Tongue (tissue), 2 donors: ENCODE data around the gene KIF1A. TPM values are rescaled to one million over a fixed set of nuclear protein-coding genes. Genes with fewer than 3 reads are reported as not detected.

Source experiments
- DNase-seq: peaks from one replicate; pipeline ENCODE4 v3.0.0-alpha.2; 2015
- total RNA-seq: library from RNA; depleted of rRNA; stranded (reverse); fragments of >200 nt; gene quantifications from one replicate; pipeline ENCODE4 v1.2.3, GENCODE V29; 2014

KIF1A gene
- total RNA-seq, 1 donor from 2014 or later, result 8.9 TPM

GRCh38 chr2:240767341-240767740 is 52.7 kb downstream of the KIF1A start:
- no peak for DNase-seq

- no peak for DNase-seq
Measured at GRCh38 chr2:240766072-240766471, 53.9 kb downstream of the KIF1A start.

- DNase-seq, result no peak
Measured at GRCh38 chr2:240765007-240765406, 55.0 kb downstream of the KIF1A start.

- DNase-seq, result no peak
Measured at GRCh38 chr2:240764605-240765004, 55.4 kb downstream of the KIF1A start.

GRCh38 chr2:240762971-240763370 is 57.0 kb downstream of the KIF1A start:
- DNase-seq, result no peak

DNA sequence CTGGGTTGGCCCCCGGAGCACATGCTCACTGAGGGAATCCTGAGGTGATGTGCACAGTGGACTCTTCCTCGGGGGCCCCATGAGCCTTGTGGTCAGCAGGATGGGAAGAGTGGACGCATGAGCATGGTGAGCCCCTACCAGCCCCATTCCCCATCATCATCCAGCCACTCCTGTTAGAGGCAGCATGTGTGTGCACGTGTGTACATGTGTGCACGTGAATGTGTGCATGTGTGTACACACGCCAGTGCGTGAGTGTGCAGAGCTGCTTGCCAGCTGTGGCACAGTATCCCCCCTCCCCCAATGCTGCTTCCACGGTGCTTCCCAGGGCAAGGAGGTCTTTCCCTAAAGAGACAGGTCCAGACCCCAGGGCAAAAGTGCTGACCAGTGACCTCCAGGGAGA is 57.8 kb downstream of the KIF1A start:
- no peak for DNase-seq

- DNase-seq, result no peak
Measured at GRCh38 chr2:240760576-240761246, 59.3 kb downstream of the KIF1A start.

- no peak for DNase-seq
Measured at GRCh38 chr2:240760121-240760520, 59.9 kb downstream of the KIF1A start.

DNA sequence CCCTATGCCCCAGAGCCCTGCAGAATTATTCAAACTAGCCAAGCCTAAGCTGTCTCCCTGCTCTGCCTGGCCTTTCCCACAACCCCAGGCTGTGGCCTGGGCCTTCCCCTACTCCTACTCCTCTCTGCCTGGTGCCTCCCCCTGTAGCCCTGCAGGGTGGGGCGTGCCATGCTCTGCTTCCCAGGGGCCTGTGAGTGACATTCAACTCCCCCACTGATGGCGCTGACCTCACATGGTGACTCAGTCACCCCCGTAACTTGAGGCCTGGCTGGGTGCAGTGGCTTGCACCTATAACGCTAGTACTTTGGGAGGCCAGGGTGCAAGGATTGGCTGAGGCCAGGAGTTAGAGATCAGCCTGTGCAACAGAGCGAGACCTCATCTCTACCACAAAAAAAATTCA is 60.6 kb downstream of the KIF1A start:
- no peak for DNase-seq

DNA sequence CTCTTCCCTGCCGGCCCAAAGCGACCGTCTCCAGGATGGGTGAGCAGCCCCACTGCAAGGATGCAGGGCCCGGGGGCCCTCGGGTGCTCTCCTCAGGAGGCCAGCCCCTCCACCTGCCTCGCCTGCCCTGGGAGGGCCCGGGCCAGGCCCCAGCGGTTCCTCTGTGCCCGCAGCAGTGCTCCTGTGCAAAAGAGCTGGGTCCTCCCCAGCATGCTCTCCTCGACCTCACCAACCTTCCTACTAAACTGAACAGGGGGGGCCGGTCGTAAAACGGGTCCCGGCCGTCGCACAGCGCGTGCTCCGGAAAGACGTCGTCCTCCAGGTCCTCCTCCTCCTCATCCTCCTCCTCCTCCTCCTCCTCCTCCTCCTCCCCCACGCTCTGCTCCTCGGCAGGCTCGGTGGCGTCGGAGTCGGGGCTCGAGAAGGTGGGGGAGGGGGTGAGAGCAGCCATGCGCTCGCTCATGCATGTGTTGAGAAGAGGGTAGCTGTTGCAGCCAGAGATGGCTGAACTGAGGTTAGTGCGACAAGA is 62.9 kb downstream of the KIF1A start:
- no peak for DNase-seq

GRCh38 chr2:240752209-240752608 is 67.8 kb downstream of the KIF1A start:
- DNase-seq, result no peak

GRCh38 chr2:240750409-240750808 is 69.6 kb downstream of the KIF1A start:
- DNase-seq, result no peak

GRCh38 chr2:240749516-240749915 is 70.5 kb downstream of the KIF1A start:
- DNase-seq, result no peak

GRCh38 chr2:240747256-240747655 is 72.8 kb downstream of the KIF1A start:
- no peak for DNase-seq

GRCh38 chr2:240746671-240747070 is 73.3 kb downstream of the KIF1A start:
- DNase-seq, result no peak

DNA sequence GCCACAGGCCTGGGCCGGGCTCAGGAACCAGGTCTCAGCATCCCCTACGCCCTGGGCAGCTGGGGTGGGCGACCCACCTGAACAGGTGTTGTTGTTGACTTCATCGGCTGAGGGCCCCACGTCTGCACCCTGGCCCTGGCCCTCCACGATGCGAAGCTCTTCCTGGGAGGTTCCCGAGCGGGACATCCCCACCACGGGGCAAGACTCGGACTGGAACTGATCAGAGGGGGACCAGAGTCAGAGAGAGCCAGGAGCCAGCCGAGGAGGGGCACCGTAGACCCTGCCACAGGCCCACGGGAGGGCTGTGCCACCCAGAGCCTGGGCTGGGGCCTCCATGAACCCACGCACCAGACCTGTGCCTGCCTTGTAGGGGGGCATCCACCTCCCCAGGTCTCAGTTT is 74.1 kb downstream of the KIF1A start:
- no peak for DNase-seq

DNA sequence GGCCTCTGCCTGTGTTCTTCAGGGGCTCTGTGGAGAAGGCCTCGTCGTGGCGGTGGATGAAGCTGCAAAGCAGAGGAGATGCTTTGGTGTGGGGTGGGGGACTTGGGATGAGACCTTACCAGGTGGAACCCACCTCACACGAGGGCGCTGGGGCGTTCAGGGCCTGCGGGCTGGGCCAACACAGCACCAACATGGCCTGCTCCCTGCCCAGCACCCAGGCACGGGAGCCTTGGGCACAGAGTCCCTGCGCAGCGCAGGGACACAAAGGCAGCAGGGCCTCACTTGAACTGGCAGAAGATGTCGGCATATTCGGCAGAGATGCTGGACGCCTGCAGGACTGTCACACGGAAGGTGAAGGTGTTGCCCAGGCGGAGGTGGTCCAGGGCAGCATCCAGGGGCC is 74.6 kb downstream of the KIF1A start:
- DNase-seq, result no peak

DNA sequence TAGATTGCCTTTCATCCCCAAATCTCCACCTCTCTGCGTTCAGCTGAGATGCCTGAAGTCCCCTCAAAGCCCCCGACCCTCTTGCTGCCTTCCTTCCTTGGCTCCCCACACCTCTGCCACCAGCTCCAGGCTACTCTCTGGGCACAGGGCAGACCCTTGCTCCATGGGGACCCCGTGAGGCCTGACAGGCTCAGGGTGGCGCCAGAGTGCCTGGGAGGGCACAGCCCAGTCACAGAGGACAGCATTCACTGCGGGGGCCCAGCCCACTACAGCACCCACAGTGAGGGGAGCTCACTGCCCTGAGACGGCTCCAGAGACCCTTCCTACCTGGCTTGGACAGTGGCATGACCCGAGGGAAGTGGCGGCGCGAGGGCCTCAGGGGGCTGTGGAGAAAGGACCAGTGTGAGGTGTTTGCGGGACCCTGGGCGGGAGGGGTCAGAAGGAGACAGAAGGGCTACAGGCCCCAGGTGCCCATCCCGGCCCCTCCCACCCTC is 77.4 kb downstream of the KIF1A start:
- no peak for DNase-seq

DNA sequence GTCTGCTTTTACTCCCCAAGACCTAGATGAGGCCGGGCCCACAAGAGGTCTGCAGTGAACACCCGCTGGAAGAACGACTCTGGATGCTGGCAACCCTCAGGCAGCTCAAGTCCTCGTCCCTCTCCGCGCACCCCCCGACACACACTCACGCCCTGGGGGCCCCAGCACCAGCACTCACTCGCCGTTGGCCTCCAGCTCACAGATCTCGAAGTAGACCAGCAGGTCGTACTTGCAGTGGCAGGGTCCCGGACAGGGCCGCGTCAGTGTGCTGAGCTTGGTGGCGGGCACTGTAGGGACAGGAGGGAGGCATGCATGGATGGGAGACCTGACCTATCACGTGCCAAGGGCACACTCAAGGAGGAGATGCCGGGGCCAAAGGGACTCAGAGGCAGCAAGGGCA is 78.9 kb downstream of the KIF1A start:
- no peak for DNase-seq

DNA sequence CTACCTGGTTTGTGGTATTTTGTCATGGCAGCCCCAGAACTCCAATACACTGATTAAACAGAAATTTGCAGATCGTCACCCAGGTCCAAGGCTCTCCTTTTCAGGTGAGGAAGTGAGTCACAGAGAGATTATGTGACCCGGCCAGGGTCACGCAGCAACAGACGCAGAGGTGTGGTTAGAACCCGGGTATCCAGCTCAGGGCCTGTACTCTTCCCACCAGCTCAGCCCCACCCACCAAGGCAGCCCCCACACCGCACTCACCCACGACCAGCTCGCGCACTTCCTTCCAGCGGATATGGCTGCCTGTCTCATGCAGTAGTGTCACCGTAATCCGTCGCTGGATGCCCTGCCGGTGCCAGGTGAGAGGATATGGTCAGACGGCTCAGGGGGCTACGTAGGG is 80.2 kb downstream of the KIF1A start:
- no peak for DNase-seq

GRCh38 chr2:240737958-240738357 is 82.1 kb downstream of the KIF1A start:
- DNase-seq, result no peak

DNA sequence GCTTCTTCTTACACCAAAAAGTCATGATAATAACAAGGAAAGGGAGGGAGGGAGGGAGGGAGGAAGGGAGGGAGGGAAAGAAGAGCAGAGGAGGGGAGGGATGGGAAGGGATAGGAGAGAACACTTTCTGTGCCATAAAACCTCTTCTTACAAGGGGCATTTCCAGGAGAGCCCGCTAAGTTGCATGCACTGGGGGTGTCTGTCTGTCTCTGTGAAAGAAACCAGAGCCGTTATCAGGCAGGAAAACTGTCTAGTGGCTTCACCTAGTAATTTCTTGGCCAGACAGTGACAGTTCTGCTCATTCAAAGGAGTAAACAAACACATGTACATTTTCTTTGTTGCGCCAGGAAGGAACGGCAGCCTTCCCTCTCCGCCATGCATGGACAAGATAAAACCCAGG is 82.5 kb downstream of the KIF1A start:
- peak; percentile 78 for DNase-seq

GRCh38 chr2:240736281-240737250 is 83.5 kb downstream of the KIF1A start:
- DNase-seq, result no peak
